ENCODE results near the gene PRIMA1. TPM values are rescaled to one million over a fixed set of nuclear protein-coding genes. Genes with fewer than 3 reads are reported as not detected.

Gene PRIMA1
- polyA plus RNA-seq, 1 donor: 1.5 TPM

DNA sequence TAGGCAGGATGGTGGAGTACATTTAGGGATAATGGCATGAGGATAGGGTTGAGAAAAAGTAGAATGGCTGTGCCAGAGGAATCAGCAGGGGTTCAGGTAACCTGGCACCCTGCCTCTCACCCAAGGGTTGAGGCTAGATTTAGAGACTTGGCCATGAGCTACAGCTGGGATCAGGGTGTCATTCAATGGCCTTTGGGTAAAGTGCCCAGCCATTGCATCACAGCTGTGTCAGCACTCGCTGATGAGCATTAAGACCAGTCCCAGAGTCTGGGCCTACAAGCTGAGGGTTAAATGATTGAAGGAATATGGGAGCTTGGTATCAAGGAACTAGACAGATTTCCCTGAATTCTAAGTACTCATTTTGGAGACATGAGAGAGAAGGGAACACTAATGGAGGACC is 113.9 kb downstream of the PRIMA1 start:
- no peak for DNase-seq

DNA sequence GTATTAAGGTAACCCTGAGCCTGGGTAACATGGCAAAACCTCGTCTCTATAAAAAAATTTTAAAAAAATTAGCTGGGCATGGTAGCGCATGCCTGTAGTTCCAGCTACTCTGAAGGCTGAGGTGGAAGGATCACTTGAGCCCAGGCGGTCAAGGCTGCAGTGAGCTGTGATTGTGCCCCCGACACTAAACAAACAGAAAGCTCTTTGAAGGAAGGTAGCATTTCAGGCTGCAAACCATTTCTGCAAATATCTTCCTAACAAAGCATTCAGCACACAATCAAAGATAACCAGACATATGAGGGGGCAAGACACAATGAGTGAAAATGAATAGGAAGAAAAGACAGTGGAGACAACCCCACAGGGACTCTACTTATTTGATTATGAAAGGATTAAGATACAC is 118.7 kb downstream of the PRIMA1 start:
- DNase-seq: no peak

Other genes starting within 250 kb of the PRIMA1 start
- not detected for gene FAM181A, start 138.9 kb upstream of the PRIMA1 start, polyA plus RNA-seq (ENCODE audit: insufficient read length)
- 0.40 TPM for gene ASB2, start 188.1 kb upstream of the PRIMA1 start, polyA plus RNA-seq (ENCODE audit: insufficient read length)
- not detected for gene CCDC197, start 208.8 kb upstream of the PRIMA1 start, polyA plus RNA-seq (ENCODE audit: insufficient read length)
- 5.9 TPM for gene OTUB2, start 237.9 kb upstream of the PRIMA1 start, polyA plus RNA-seq (ENCODE audit: insufficient read length)